OCI-LY7 (cell line): Measurements from ENCODE around the gene DENND2D. TPM values are rescaled to one million over a fixed set of nuclear protein-coding genes. Genes with fewer than 3 reads are reported as not detected.

Experiments
- BruUV-seq: library from RNA; stranded (reverse); fragments of 400-500 nt; replicated peaks from 2 replicates; lab custom pipeline; 2021; lab: Mats Ljungman, UMichigan
- CTCF ChIA-PET: fragments of 300-600 bp; sonication (Branson Sonifier 250); formaldehyde crosslinking; loops from one replicate; lab custom pipeline; 2022; ENCODE audit warnings: antibody characterized with exemption; ENCODE audit not compliant: unreplicated experiment; lab: Charles Lee
- POLR2A ChIA-PET: fragments of 300-600 bp; sonication (Branson Sonifier 250); formaldehyde crosslinking; loops from one replicate; lab custom pipeline; 2022; ENCODE audit warnings: antibody characterized with exemption; lab: Charles Lee
- DNase-seq: peaks from one replicate; pipeline ENCODE4 v3.0.0-alpha.2; 2015; ENCODE audit warnings: low spot score
- H2AFZ ChIP-seq: fragments of 200-600 bp; sonication (generic), shearing (Covaris generic); 2 replicates; pipeline ENCODE4 v1.6.1; 2014; ENCODE audit warnings: mild to moderate bottlenecking, antibody characterized with exemption, low read length, moderate library complexity
- H3K27ac ChIP-seq: fragments of 200-600 bp; sonication (generic); 2 replicates; pipeline ENCODE4 v1.5.1; 2014; ENCODE audit warnings: mixed run types, low read depth, mild to moderate bottlenecking, moderate library complexity, low read length, inconsistent platforms; ENCODE audit not compliant: poor library complexity, severe bottlenecking
- H3K36me3 ChIP-seq: fragments of 200-600 bp; sonication (generic); 2 replicates; pipeline ENCODE4 v1.6.1; 2014; ENCODE audit warnings: mild to moderate bottlenecking, antibody characterized with exemption, low read length, moderate library complexity, mixed read lengths; ENCODE audit not compliant: insufficient read depth
- H3K4me1 ChIP-seq: fragments of 200-600 bp; sonication (generic); 2 replicates; pipeline ENCODE4 v1.5.1; 2014; ENCODE audit warnings: mild to moderate bottlenecking, low read length; ENCODE audit not compliant: insufficient read depth, poor library complexity, severe bottlenecking
- H3K4me2 ChIP-seq: fragments of 200-600 bp; sonication (generic); 2 replicates; pipeline ENCODE4 v1.6.1; 2014; ENCODE audit warnings: mild to moderate bottlenecking, low read length
- H3K4me3 ChIP-seq: fragments of 200-600 bp; sonication (generic); 2 replicates; pipeline ENCODE4 v1.5.1; 2014; ENCODE audit warnings: mild to moderate bottlenecking, low read depth, low read length; ENCODE audit not compliant: poor library complexity, severe bottlenecking
- H3K79me2 ChIP-seq: fragments of 200-600 bp; sonication (generic); 2 replicates; pipeline ENCODE4 v1.6.1; 2016; ENCODE audit warnings: low read depth, mild to moderate bottlenecking, low read length, moderate library complexity, mixed read lengths; ENCODE audit not compliant: insufficient read depth
- H3K9me2 ChIP-seq: fragments of 200-600 bp; sonication (generic); 2 replicates; pipeline ENCODE4 v1.6.1; 2016; ENCODE audit warnings: mild to moderate bottlenecking, low read length, mixed read lengths; ENCODE audit not compliant: insufficient read depth
- H3K9me3 ChIP-seq: fragments of 200-600 bp; sonication (generic); 2 replicates; pipeline ENCODE4 v1.6.1; 2014; ENCODE audit warnings: mild to moderate bottlenecking, mixed run types, low read length, mixed read lengths
- H4K20me1 ChIP-seq: fragments of 200-600 bp; sonication (generic); 2 replicates; pipeline ENCODE4 v1.6.1; 2014; ENCODE audit warnings: mild to moderate bottlenecking, antibody characterized with exemption, low read length, moderate library complexity, mixed read lengths; ENCODE audit not compliant: insufficient read depth
- CTCF ChIP-seq: fragments of 200-600 bp; sonication (generic); conservative IDR thresholded peaks from 2 replicates; pipeline ENCODE4 v1.5.1; 2014; ENCODE audit warnings: mild to moderate bottlenecking, antibody characterized with exemption, low read length, moderate library complexity, mixed read lengths
- EZH2phosphoT487 ChIP-seq: fragments of 200-600 bp; sonication (generic); IDR thresholded peaks from 2 replicates; pipeline ENCODE4 v1.6.1; 2018; ENCODE audit warnings: low read depth, borderline replicate concordance, mild to moderate bottlenecking, mixed run types, antibody characterized with exemption, low read length, moderate library complexity, mixed read lengths
- intact Hi-C: fragments of 100-400 bp; cut with micrococcal nuclease; formaldehyde crosslinking; loops from one replicate; pipeline ENCODE4 v1.10.0; 2022; ENCODE audit not compliant: unreplicated experiment
- total RNA-seq, 2 experiments: library from RNA; depleted of rRNA in 1 of 2; stranded (reverse); fragments of >200 nt in 1 of 2; shearing (Covaris generic) in 1 of 2; gene quantifications; 2 replicates each; pipeline ENCODE4 v1.2.3, GENCODE V29; 2014 to 2022

DENND2D gene
- total RNA-seq, 2 experiments from 2014 or later, result 9.8 to 39.9 TPM

GRCh38 chr1:111220302-111220890, 19.9 kb upstream of the DENND2D start:
- ChIA-PET CTCF (interaction anchor here (0.8 to 2.1 kb wide), 5 partner anchors 70 to 287 kb away, joined by 3 to 4 read pairs (median 3); no protein-coding TSS in a partner anchor), POLR2A (interaction anchor here (0.6 to 8.9 kb wide), 33 partner anchors 7 to 1660 kb away, joined by 3 to 114 read pairs (median 5); partner anchors contain the start of genes CEPT1, CHI3L2 and DRAM2)
- Histone ChIP-seq H3K27ac (peak overlapping the region; percentile 97), H3K9me2 (no peaks in the 10 kb centered on the region), H3K4me1 (peaks cover 86% of the 10 kb centered on the region), H3K4me3 (peak overlapping the region; percentile 52), H4K20me1 (no peaks in the 10 kb centered on the region), H2AFZ (no peak overlapping the region), H3K36me3 (no peaks in the 10 kb centered on the region), H3K79me2 (no peaks in the 10 kb centered on the region), H3K9me3 (no peaks in the 10 kb centered on the region), H3K4me2 (peak overlapping the region; percentile 87)
- intact Hi-C loops, result loop anchor here (2.0 to 5.0 kb wide), 4 partner anchors 16 to 537 kb away; partner anchors contain the start of gene DDX20
- TF ChIP-seq EZH2phosphoT487 (no peak), CTCF (no peak)
- no peak for DNase-seq
- BruUV-seq, result no TSS peak

GRCh38 chr1:111219557-111220286, 19.3 kb upstream of the DENND2D start:
- CTCF ChIA-PET, result interaction anchor here (0.9 to 2.1 kb wide), 7 partner anchors 69 to 288 kb away, joined by 3 to 5 read pairs (median 3); no protein-coding TSS in a partner anchor
- H2AFZ ChIP-seq, result peak overlapping the region; percentile 4; the same call in 1 of the 2 replicates
- H3K4me1 ChIP-seq, result peaks cover 89% of the 10 kb centered on the region
- H3K4me3 ChIP-seq, result peak overlapping the region; percentile 52
- H3K9me3 ChIP-seq, result no peaks in the 10 kb centered on the region
- DNase-seq, result peak; percentile 92
- H3K9me2 ChIP-seq, result no peaks in the 10 kb centered on the region
- H3K27ac ChIP-seq, result peak overlapping the region; percentile 97
- H3K4me2 ChIP-seq, result peak overlapping the region; percentile 87
- POLR2A ChIA-PET, result interaction anchor here (0.6 to 8.9 kb wide), 29 partner anchors 7 to 1661 kb away, joined by 3 to 114 read pairs (median 4); partner anchors contain the start of genes CEPT1, CHI3L2 and DRAM2
- intact Hi-C loops, result loop anchor here (2.0 to 10.0 kb wide), 8 partner anchors 15 to 587 kb away; partner anchors contain the start of gene DDX20
- H4K20me1 ChIP-seq, result no peaks in the 10 kb centered on the region
- H3K79me2 ChIP-seq, result no peaks in the 10 kb centered on the region
- TF ChIP-seq EZH2phosphoT487 (no peak), CTCF (no peak)
- H3K36me3 ChIP-seq, result no peaks in the 10 kb centered on the region
- no TSS peak for BruUV-seq
